ENCODE results near the gene RELN. TPM values are rescaled to one million over a fixed set of nuclear protein-coding genes. Genes with fewer than 3 reads are reported as not detected.

The RELN gene
- total RNA-seq, 1 donor from 2014 or later: 0.19 TPM

DNA sequence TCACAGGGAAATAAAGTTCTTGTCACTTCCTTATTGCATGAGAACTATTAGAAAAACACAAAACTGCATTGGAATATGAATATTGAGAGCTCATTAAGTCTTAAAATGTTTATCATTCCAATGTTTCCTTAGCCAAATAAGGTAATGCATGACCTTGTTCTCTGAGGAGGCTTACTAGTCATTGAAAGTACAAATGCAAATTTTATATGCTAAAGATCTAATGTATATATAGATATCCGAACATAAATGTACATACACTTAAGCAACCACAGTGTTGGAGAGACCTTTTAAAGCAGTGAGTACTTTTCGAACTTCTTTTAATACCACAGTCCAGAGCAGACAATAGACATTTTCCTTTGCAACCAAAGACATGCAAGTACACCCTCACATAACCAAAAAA, 96.1 kb downstream of the RELN start:
- no peaks in the 10 kb centered on the region for H3K4me1 Mint-ChIP-seq (ENCODE audit: unreplicated experiment)
- H3K27me3 Mint-ChIP-seq (ENCODE audit: unreplicated experiment): peaks cover 4% of the 10 kb centered on the region
- H3K36me3 Mint-ChIP-seq (ENCODE audit: unreplicated experiment): no peaks in the 10 kb centered on the region
- H3K4me3 Mint-ChIP-seq (ENCODE audit: unreplicated experiment): no peak overlapping the region
- DNase-seq (ENCODE audit: extremely low spot score, unreplicated experiment): no peak
- TF ChIP-seq, protein P1, sequence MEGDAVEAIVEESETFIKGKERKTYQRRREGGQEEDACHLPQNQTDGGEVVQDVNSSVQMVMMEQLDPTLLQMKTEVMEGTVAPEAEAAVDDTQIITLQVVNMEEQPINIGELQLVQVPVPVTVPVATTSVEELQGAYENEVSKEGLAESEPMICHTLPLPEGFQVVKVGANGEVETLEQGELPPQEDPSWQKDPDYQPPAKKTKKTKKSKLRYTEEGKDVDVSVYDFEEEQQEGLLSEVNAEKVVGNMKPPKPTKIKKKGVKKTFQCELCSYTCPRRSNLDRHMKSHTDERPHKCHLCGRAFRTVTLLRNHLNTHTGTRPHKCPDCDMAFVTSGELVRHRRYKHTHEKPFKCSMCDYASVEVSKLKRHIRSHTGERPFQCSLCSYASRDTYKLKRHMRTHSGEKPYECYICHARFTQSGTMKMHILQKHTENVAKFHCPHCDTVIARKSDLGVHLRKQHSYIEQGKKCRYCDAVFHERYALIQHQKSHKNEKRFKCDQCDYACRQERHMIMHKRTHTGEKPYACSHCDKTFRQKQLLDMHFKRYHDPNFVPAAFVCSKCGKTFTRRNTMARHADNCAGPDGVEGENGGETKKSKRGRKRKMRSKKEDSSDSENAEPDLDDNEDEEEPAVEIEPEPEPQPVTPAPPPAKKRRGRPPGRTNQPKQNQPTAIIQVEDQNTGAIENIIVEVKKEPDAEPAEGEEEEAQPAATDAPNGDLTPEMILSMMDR (IDR thresholded peaks at IDR 0.05): no peak
- H3K9me3 Mint-ChIP-seq (ENCODE audit: unreplicated experiment): no peaks in the 10 kb centered on the region
- H3K27ac Mint-ChIP-seq (ENCODE audit: unreplicated experiment): no peak overlapping the region

DNA sequence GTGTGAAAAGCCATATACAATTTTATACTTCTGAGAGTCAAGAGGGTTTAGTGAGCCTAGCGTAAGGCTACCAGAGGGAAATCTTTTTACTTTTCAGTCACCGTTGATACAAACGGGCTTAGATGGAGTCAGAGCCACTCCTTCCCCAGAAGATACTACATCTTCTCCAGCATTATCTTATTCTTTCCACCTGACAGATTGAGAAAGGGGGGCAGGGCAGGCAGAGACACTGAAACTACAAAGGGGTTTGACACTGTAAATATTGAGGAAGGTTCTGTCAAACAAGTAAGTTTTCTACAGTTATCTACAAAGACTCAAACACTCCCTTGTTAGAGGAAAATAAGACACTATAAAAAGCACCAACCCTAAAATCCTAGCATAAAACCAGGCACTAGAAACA, 100.0 kb downstream of the RELN start:
- no peaks in the 10 kb centered on the region for H3K9me3 Mint-ChIP-seq (ENCODE audit: unreplicated experiment)
- H3K4me3 Mint-ChIP-seq (ENCODE audit: unreplicated experiment): no peak overlapping the region
- TF ChIP-seq, protein P1 (IDR thresholded peaks at IDR 0.05): no peak
- no peak for DNase-seq (ENCODE audit: extremely low spot score, unreplicated experiment)
- H3K36me3 Mint-ChIP-seq (ENCODE audit: unreplicated experiment): no peaks in the 10 kb centered on the region
- H3K4me1 Mint-ChIP-seq (ENCODE audit: unreplicated experiment): no peaks in the 10 kb centered on the region
- H3K27me3 Mint-ChIP-seq (ENCODE audit: unreplicated experiment): no peaks in the 10 kb centered on the region
- no peak overlapping the region for H3K27ac Mint-ChIP-seq (ENCODE audit: unreplicated experiment)

DNA sequence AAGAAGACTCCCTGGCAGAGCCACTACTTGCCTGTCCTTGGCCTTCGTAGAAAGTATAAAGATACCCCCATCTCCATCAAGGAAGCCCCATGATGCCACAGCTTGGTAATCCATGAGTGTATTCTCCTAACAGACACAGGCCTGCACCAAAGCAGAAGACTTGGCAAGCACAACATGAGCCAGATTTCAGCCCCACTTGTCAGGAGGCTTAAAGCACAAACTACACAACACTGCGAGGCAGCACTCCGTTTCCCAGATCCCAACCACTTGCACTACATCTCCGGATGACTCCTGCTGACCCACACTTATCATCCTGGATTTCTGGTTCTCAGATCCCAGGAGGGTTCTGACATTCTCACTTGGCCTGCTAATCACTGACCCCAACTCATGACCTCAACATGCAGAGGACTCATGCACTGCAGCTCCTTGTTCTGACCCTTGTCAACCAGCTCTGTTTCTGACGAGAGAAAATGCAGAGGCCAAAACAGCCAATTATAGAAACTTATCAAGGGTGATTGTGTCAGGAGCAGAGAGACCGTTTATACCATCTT, 100.8 kb downstream of the RELN start:
- DNase-seq (ENCODE audit: extremely low spot score, unreplicated experiment): no peak
- TF ChIP-seq, protein P1 (IDR thresholded peaks at IDR 0.05): no peak
- no peaks in the 10 kb centered on the region for H3K36me3 Mint-ChIP-seq (ENCODE audit: unreplicated experiment)
- H3K27me3 Mint-ChIP-seq (ENCODE audit: unreplicated experiment): no peaks in the 10 kb centered on the region
- no peaks in the 10 kb centered on the region for H3K4me1 Mint-ChIP-seq (ENCODE audit: unreplicated experiment)
- no peak overlapping the region for H3K27ac Mint-ChIP-seq (ENCODE audit: unreplicated experiment)
- no peaks in the 10 kb centered on the region for H3K9me3 Mint-ChIP-seq (ENCODE audit: unreplicated experiment)
- no peak overlapping the region for H3K4me3 Mint-ChIP-seq (ENCODE audit: unreplicated experiment)

DNA sequence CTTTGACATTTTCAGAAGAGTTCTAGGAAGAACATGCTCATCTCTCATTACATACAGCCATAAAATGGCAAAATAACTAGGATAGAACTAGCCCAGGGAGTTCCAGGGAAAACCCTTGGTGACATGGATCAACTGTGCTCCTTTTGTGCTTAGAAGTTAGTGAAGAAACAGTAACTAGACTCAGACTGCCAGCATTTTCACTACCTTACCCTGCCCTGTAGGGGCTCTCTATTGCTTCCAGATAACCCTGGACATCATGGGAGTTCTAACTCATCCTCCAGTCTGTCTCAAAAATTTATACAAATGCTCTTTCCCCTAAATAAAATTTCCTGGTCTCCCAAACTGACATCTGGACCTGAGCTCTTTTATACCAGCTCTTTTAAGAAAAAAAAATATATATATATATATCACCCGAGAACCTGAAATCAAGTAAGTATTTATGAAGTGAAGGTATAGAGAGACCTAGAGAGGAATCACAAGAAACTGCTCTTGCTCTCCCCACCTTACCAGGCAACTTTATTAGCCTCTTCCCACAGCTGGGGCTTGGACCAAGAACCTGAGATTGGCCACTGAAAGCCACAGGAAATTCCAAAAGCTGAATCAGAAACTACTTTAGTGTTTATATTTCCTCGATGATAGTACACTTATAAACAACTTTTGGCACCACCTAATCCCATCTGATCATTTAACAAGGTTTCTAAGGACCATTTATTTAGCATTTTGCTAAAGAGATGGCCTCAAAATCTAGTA, 101.4 kb downstream of the RELN start:
- TF ChIP-seq, protein P1 (IDR thresholded peaks at IDR 0.05): no peak
- Mint-ChIP-seq H3K4me3 (ENCODE audit: unreplicated experiment) (no peak overlapping the region), H3K27me3 (ENCODE audit: unreplicated experiment) (no peaks in the 10 kb centered on the region), H3K36me3 (ENCODE audit: unreplicated experiment) (no peaks in the 10 kb centered on the region), H3K4me1 (ENCODE audit: unreplicated experiment) (no peaks in the 10 kb centered on the region), H3K27ac (ENCODE audit: unreplicated experiment) (no peak overlapping the region), H3K9me3 (ENCODE audit: unreplicated experiment) (no peaks in the 10 kb centered on the region)
- no peak for DNase-seq (ENCODE audit: extremely low spot score, unreplicated experiment)

DNA sequence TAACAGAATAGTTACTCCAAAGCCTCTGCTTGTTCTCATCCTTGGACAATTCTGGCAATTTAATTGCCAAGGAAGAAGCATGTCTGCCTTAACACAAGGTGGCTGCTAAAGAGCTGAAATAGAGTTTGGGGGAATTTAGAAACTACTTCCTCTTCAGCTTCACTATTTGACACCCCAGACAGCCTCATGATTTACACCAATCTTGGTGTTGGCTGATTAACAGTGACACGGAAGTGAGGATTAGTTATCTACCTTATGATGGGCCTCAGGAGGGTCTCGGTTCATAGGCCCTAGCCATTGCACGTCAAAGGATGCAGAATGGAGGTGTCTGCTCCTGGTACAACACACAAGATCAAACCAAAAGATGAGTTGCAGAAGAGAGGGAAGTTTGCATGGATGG, 102.4 kb downstream of the RELN start:
- Mint-ChIP-seq H3K27ac (ENCODE audit: unreplicated experiment) (no peak overlapping the region), H3K4me3 (ENCODE audit: unreplicated experiment) (no peak overlapping the region), H3K9me3 (ENCODE audit: unreplicated experiment) (no peaks in the 10 kb centered on the region), H3K36me3 (ENCODE audit: unreplicated experiment) (no peaks in the 10 kb centered on the region), H3K4me1 (ENCODE audit: unreplicated experiment) (no peaks in the 10 kb centered on the region), H3K27me3 (ENCODE audit: unreplicated experiment) (no peaks in the 10 kb centered on the region)
- DNase-seq (ENCODE audit: extremely low spot score, unreplicated experiment): no peak
- TF ChIP-seq, protein P1 (IDR thresholded peaks at IDR 0.05): no peak
